Natural killer cell (primary cell): ENCODE measurements around the gene HNRNPD. TPM values are rescaled to one million over a fixed set of nuclear protein-coding genes. Genes with fewer than 3 reads are reported as not detected.

ENCODE experiments used
- ATAC-seq, 3 donors: fragments of 150-1000 bp in 2 of 3; fragments of 200-7000 bp in 1 of 3; cut with Tn5 transposase; 1 replicate in 1 of 3; 2 replicates in 2 of 3; pipeline ENCODE4 v1.10.0; 2021; ENCODE audit warnings: mild to moderate bottlenecking in 2 of 3, moderate library complexity in 2 of 3
- DNase-seq, 2 donors: peaks; one replicate each; pipeline versions ENCODE4 v3.0.0 to v3.0.0-alpha.2; 2013 to 2021; ENCODE audit warnings: mixed read lengths in 1 of 2
- H3K27ac ChIP-seq: one replicate; pipeline ENCODE4 v1.5.1; 2013; ENCODE audit warnings: mild to moderate bottlenecking, low read length
- H3K27me3 ChIP-seq: one replicate; pipeline ENCODE4 v1.6.1; 2013; ENCODE audit warnings: low read length; ENCODE audit not compliant: control insufficient read depth, insufficient read depth
- H3K36me3 ChIP-seq: one replicate; pipeline ENCODE4 v1.6.1; 2013; ENCODE audit warnings: low read length; ENCODE audit not compliant: control insufficient read depth, insufficient read depth
- H3K4me1 ChIP-seq: one replicate; pipeline ENCODE4 v1.6.1; 2013; ENCODE audit warnings: low read length; ENCODE audit not compliant: control insufficient read depth, insufficient read depth
- H3K4me3 ChIP-seq: one replicate; pipeline ENCODE4 v1.5.1; 2013; ENCODE audit warnings: low read length
- H3K9me3 ChIP-seq: one replicate; pipeline ENCODE4 v1.6.1; 2013; ENCODE audit warnings: low read length; ENCODE audit not compliant: control insufficient read depth, insufficient read depth
- H3K27ac Mint-ChIP-seq, 2 donors: one replicate each; pipeline ENCODE4 v1.8.0; 2022; ENCODE audit warnings: mild to moderate bottlenecking in 2 of 2, mixed read lengths in 2 of 2, moderate library complexity in 1 of 2
- H3K27me3 Mint-ChIP-seq, 2 donors: one replicate each; pipeline ENCODE4 v1.8.0; 2022; ENCODE audit warnings: low read depth in 2 of 2, mixed read lengths in 2 of 2
- H3K36me3 Mint-ChIP-seq: one replicate; pipeline ENCODE4 v1.8.0; 2022; ENCODE audit warnings: mixed read lengths
- H3K4me1 Mint-ChIP-seq, 2 donors: one replicate each; pipeline ENCODE4 v1.8.0; 2022; ENCODE audit warnings: mixed read lengths in 2 of 2
- H3K4me3 Mint-ChIP-seq: one replicate; pipeline ENCODE4 v1.8.0; 2022; ENCODE audit warnings: mild to moderate bottlenecking, moderate library complexity, mixed read lengths
- H3K9me3 Mint-ChIP-seq, 2 donors: one replicate each; pipeline ENCODE4 v1.8.0; 2022; ENCODE audit warnings: mixed read lengths in 2 of 2
- CTCF ChIP-seq: fragments of 200-600 bp; IDR thresholded peaks from one replicate; pipeline ENCODE4 v1.8.0; 2022; ENCODE audit warnings: antibody characterized with exemption
- WGBS: methylation state at CpG from one replicate; pipeline ENCODE4 v1.1.7; 2013; ENCODE audit warnings: missing lambda C conversion rate; ENCODE audit not compliant: insufficient coverage; 5-methylcytosine and 5-hydroxymethylcytosine counted together
- intact Hi-C: fragments of 100-400 bp; cut with micrococcal nuclease; formaldehyde crosslinking; loops from one replicate; pipeline ENCODE4 v1.14.2; 2022
- total RNA-seq, 4 donors: library from RNA; stranded (reverse); fragments of 120-200 nt in 1 of 4; gene quantifications; one replicate each; pipeline versions ENCODE4 v1.2.3 to v1.2.4, GENCODE V29; 2013 to 2022

The HNRNPD gene
- total RNA-seq, 3 donors from 2014 or later (not counting 1 experiment from before 2014, with no cell fraction given), result 225 to 285 (median 270) TPM

GRCh38 chr4:82402196-82402775 is 28.5 kb upstream of the HNRNPD start:
- H3K4me3 ChIP-seq, result no peak overlapping the region
- Mint-ChIP-seq H3K36me3 (no peaks in the 10 kb centered on the region), H3K9me3 (no peaks in the 10 kb centered on the region), H3K4me1 (no peaks in the 10 kb centered on the region), H3K4me3 (no peak overlapping the region), H3K27ac (no peak overlapping the region), H3K27me3 (peaks cover 9 to 11% of the 10 kb centered on the region in 2 donors)
- 96% methylated on average over 15 of the region's 17 CpGs for WGBS
- no peaks in the 10 kb centered on the region for H3K27me3 ChIP-seq
- H3K9me3 ChIP-seq, result no peaks in the 10 kb centered on the region
- intact Hi-C loops, result no loop called here
- no peak overlapping the region for H3K27ac ChIP-seq
- TF ChIP-seq CTCF, result no peak
- H3K4me1 ChIP-seq, result no peaks in the 10 kb centered on the region
- H3K36me3 ChIP-seq, result no peaks in the 10 kb centered on the region
- ATAC-seq (no peak), DNase-seq (no peak)

GRCh38 chr4:82401600-82401999 is 27.8 kb upstream of the HNRNPD start:
- 96% methylated on average over 7 of the region's 7 CpGs for WGBS
- H3K9me3 ChIP-seq, result no peaks in the 10 kb centered on the region
- H3K27ac Mint-ChIP-seq, result no peak overlapping the region
- no peaks in the 10 kb centered on the region for H3K9me3 Mint-ChIP-seq
- H3K36me3 ChIP-seq, result no peaks in the 10 kb centered on the region
- TF ChIP-seq CTCF, result no peak
- DNase-seq (no peak), ATAC-seq (no peak)
- no peaks in the 10 kb centered on the region for H3K27me3 ChIP-seq
- H3K4me1 Mint-ChIP-seq, result no peaks in the 10 kb centered on the region
- H3K4me3 ChIP-seq, result no peak overlapping the region
- H3K36me3 Mint-ChIP-seq, result no peaks in the 10 kb centered on the region
- H3K27me3 Mint-ChIP-seq, result peaks cover 9 to 11% of the 10 kb centered on the region in 2 donors
- no peaks in the 10 kb centered on the region for H3K4me1 ChIP-seq
- intact Hi-C loops, result no loop called here
- H3K4me3 Mint-ChIP-seq, result no peak overlapping the region
- H3K27ac ChIP-seq, result no peak overlapping the region

- H3K4me3 Mint-ChIP-seq, result no peak overlapping the region
- H3K36me3 Mint-ChIP-seq, result no peaks in the 10 kb centered on the region
- H3K9me3 ChIP-seq, result no peaks in the 10 kb centered on the region
- H3K4me1 ChIP-seq, result no peaks in the 10 kb centered on the region
- ATAC-seq (no peak), DNase-seq (no peak)
- H3K27me3 ChIP-seq, result no peaks in the 10 kb centered on the region
- no peaks in the 10 kb centered on the region for H3K36me3 ChIP-seq
- no CpG with 5 or more reads among the region's 1 CpG for WGBS
- no peak overlapping the region for H3K4me3 ChIP-seq
- intact Hi-C loops, result no loop called here
- peaks cover 9 to 11% of the 10 kb centered on the region in 2 donors for H3K27me3 Mint-ChIP-seq
- no peaks in the 10 kb centered on the region for H3K4me1 Mint-ChIP-seq
- no peak overlapping the region for H3K27ac ChIP-seq
- no peak for TF ChIP-seq CTCF
- no peak overlapping the region for H3K27ac Mint-ChIP-seq
- no peaks in the 10 kb centered on the region for H3K9me3 Mint-ChIP-seq
Measured at GRCh38 chr4:82398263-82398662, 24.5 kb upstream of the HNRNPD start.

- no peak for TF ChIP-seq CTCF
- no peaks in the 10 kb centered on the region for H3K4me1 Mint-ChIP-seq
- H3K27ac Mint-ChIP-seq, result no peak overlapping the region
- H3K9me3 Mint-ChIP-seq, result no peaks in the 10 kb centered on the region
- Histone ChIP-seq H3K27me3 (no peaks in the 10 kb centered on the region), H3K27ac (no peak overlapping the region), H3K4me3 (no peak overlapping the region), H3K36me3 (no peaks in the 10 kb centered on the region), H3K9me3 (no peaks in the 10 kb centered on the region), H3K4me1 (no peaks in the 10 kb centered on the region)
- ATAC-seq (no peak), DNase-seq (no peak)
- intact Hi-C loops, result no loop called here
- peaks cover 6 to 11% of the 10 kb centered on the region in 2 donors for H3K27me3 Mint-ChIP-seq
- H3K36me3 Mint-ChIP-seq, result no peaks in the 10 kb centered on the region
- 94% methylated on average over 3 of the region's 3 CpGs for WGBS
- no peak overlapping the region for H3K4me3 Mint-ChIP-seq
Measured at GRCh38 chr4:82397527-82397926, 23.7 kb upstream of the HNRNPD start.
